ENCODE data around the gene WHRN. TPM values are rescaled to one million over a fixed set of nuclear protein-coding genes. Genes with fewer than 3 reads are reported as not detected.

The WHRN gene
- total RNA-seq, 6 donors from 2014 or later: 2.5 to 17.8 (median 5.6) TPM

GRCh38 chr9:114499941-114500696 is 5.2 kb downstream of the WHRN start:
- H3K27me3 ChIP-seq: peaks cover 0 to 5% (median 2%) of the 10 kb centered on the region in 4 donors
- ATAC-seq (ENCODE audit: low FRiP score in 2 of 2) (no peak), DNase-seq (no peak)
- H3K36me3 ChIP-seq: no peaks in the 10 kb centered on the region
- 86 to 89% methylated on average over 9 of the region's 9 CpGs for WGBS, 2 donors
- H3K4me1 ChIP-seq: peaks cover 6 to 25% (median 13%) of the 10 kb centered on the region in 4 donors
- TF ChIP-seq POLR2AphosphoS5 (IDR thresholded peaks at IDR 0.05) (no peak), CTCF (IDR thresholded peaks at IDR 0.05) (no peak), POLR2A (IDR thresholded peaks at IDR 0.05) (no peak), EP300 (IDR thresholded peaks at IDR 0.05) (no peak)
- no peak overlapping the region for H3K27ac ChIP-seq
- H3K9me3 ChIP-seq: no peaks in the 10 kb centered on the region
- no peak overlapping the region for H3K4me3 ChIP-seq

- 68 to 75% methylated on average over 9 of the region's 9 CpGs for WGBS, 2 donors
- no peaks in the 10 kb centered on the region for H3K27me3 ChIP-seq
- no peaks in the 10 kb centered on the region for H3K36me3 ChIP-seq
- peak in 1 of 2 donors; percentile 46 for DNase-seq
- H3K27ac ChIP-seq: no peak overlapping the region
- TF ChIP-seq POLR2AphosphoS5 (IDR thresholded peaks at IDR 0.05) (no peak), POLR2A (IDR thresholded peaks at IDR 0.05) (no peak), EP300 (IDR thresholded peaks at IDR 0.05) (no peak), CTCF (IDR thresholded peaks at IDR 0.05) (no peak)
- no peak overlapping the region for H3K4me3 ChIP-seq
- H3K9me3 ChIP-seq: no peaks in the 10 kb centered on the region
- no peak for ATAC-seq (ENCODE audit: low FRiP score in 2 of 2)
- H3K4me1 ChIP-seq: peaks cover 5 to 20% (median 8%) of the 10 kb centered on the region in 4 donors
Observed at GRCh38 chr9:114499528-114499927, 5.7 kb downstream of the WHRN start.

GRCh38 chr9:114497727-114498382 is 7.4 kb downstream of the WHRN start:
- Histone ChIP-seq H3K27me3 (no peaks in the 10 kb centered on the region), H3K4me3 (no peak overlapping the region), H3K9me3 (no peaks in the 10 kb centered on the region), H3K27ac (no peak overlapping the region), H3K36me3 (no peaks in the 10 kb centered on the region), H3K4me1 (peaks cover 0 to 5% (median 0%) of the 10 kb centered on the region in 4 donors)
- no peak for TF ChIP-seq EP300 (IDR thresholded peaks at IDR 0.05)
- no peak for TF ChIP-seq CTCF (IDR thresholded peaks at IDR 0.05)
- TF ChIP-seq POLR2AphosphoS5 (IDR thresholded peaks at IDR 0.05): no peak
- TF ChIP-seq POLR2A (IDR thresholded peaks at IDR 0.05): no peak
- ATAC-seq (ENCODE audit: low FRiP score in 2 of 2) (no peak), DNase-seq (no peak)
- WGBS, 2 donors: 74 to 76% methylated on average over 4 to 7 of the region's 7 CpGs

GRCh38 chr9:114497236-114497635 is 8.0 kb downstream of the WHRN start:
- H3K36me3 ChIP-seq: no peaks in the 10 kb centered on the region
- no peaks in the 10 kb centered on the region for H3K4me1 ChIP-seq
- no peaks in the 10 kb centered on the region for H3K9me3 ChIP-seq
- no peak overlapping the region for H3K27ac ChIP-seq
- H3K27me3 ChIP-seq: no peaks in the 10 kb centered on the region
- no peak for TF ChIP-seq CTCF (IDR thresholded peaks at IDR 0.05)
- no peak for TF ChIP-seq POLR2A (IDR thresholded peaks at IDR 0.05)
- no peak for TF ChIP-seq EP300 (IDR thresholded peaks at IDR 0.05)
- TF ChIP-seq POLR2AphosphoS5 (IDR thresholded peaks at IDR 0.05): no peak
- no peak overlapping the region for H3K4me3 ChIP-seq
- DNase-seq (no peak), ATAC-seq (ENCODE audit: low FRiP score in 2 of 2) (no peak)
- WGBS, 2 donors: 41 to 45% methylated on average over 2 of the region's 2 CpGs
